HepG2 (cell line): ENCODE results near the gene ARFIP2. TPM values are rescaled to one million over a fixed set of nuclear protein-coding genes. Genes with fewer than 3 reads are reported as not detected.

Experiments used
- ATAC-seq: fragments of 200-7000 bp; cut with Tn5 transposase; 3 replicates; pipeline ENCODE4 v1.9.1; 2020; ENCODE audit warnings: mild to moderate bottlenecking, moderate library complexity
- BruUV-seq: library from RNA; stranded (reverse); fragments of 400-500 nt; replicated peaks from 2 replicates; lab custom pipeline; 2021; lab: Mats Ljungman, UMichigan
- CTCF ChIA-PET: fragments of 300-600 bp; formaldehyde crosslinking; extraction: SDS; loops from one replicate; lab custom pipeline; 2021; ENCODE audit warnings: low total read pairs, inconsistent platforms, low intra/inter-chr PET ratio; lab: Yijun Ruan, JAX
- POLR2A ChIA-PET: fragments of 350-600 bp; sonication (Branson Sonifier 250); formaldehyde crosslinking; loops from one replicate; lab custom pipeline; 2020; ENCODE audit warnings: antibody characterized with exemption, inconsistent platforms; lab: Yijun Ruan, JAX
- DNase-seq: peaks from one replicate; pipeline ENCODE4 v3.0.0-alpha.2; 2015; ENCODE audit warnings: low spot score
- FAIRE-seq: peaks from 3 replicates; lab custom pipeline; 2011; peaks lifted over from hg19 to GRCh38; lab: Jason Lieb, UNC
- H2AFZ ChIP-seq: one replicate; pipeline ENCODE4 v1.6.1; 2011; ENCODE audit warnings: low read length, inconsistent platforms
- H3K27ac ChIP-seq: fragments of 300-600 bp; 3 replicates; pipeline ENCODE4 v1.8.0; 2011; ENCODE audit warnings: mixed run types, mild to moderate bottlenecking, mixed read lengths, low read length, inconsistent platforms; ENCODE audit not compliant: insufficient read depth; ENCODE audit errors: extremely low read length
- H3K27me3 ChIP-seq, 2 experiments: fragments of 200-600 bp in 1 of 2; 2 replicates in 1 of 2; 3 replicates in 1 of 2; pipeline versions ENCODE4 v1.6.0 to v1.8.0; 2011; ENCODE audit warnings: low read length in 2 of 2, mild to moderate bottlenecking in 2 of 2, moderate library complexity in 2 of 2, inconsistent platforms in 1 of 2; ENCODE audit not compliant: insufficient read depth in 2 of 2, control insufficient read depth in 1 of 2
- H3K36me3 ChIP-seq, 2 experiments: fragments of 200-600 bp in 1 of 2; replicated peaks in 1 of 2; 2 replicates in 1 of 2; 3 replicates in 1 of 2; pipeline versions ENCODE4 v1.5.1 to v1.8.0; 2011; ENCODE audit warnings: low read length in 2 of 2, inconsistent platforms in 1 of 2; ENCODE audit not compliant: insufficient read depth in 2 of 2, control insufficient read depth in 1 of 2
- H3K4me1 ChIP-seq: 2 replicates; pipeline ENCODE4 v1.5.1; 2012; ENCODE audit warnings: low read length, inconsistent platforms; ENCODE audit not compliant: insufficient read depth
- H3K4me2 ChIP-seq: 2 replicates; pipeline ENCODE4 v1.6.0; 2011; ENCODE audit warnings: low read depth, low read length, inconsistent platforms
- H3K4me3 ChIP-seq, 3 experiments: fragments of 200-600 bp in 1 of 3; sonication (generic), shearing (Covaris generic) in 1 of 3; replicated peaks in 1 of 3; 2 replicates each; pipeline ENCODE4 v1.5.1; 2011 to 2016; ENCODE audit warnings: low read length in 3 of 3, inconsistent platforms in 2 of 3, low read depth in 2 of 3, mild to moderate bottlenecking in 2 of 3, control low read depth in 1 of 3, mixed read lengths in 1 of 3; ENCODE audit not compliant: insufficient read depth in 1 of 3
- H3K79me2 ChIP-seq: one replicate; pipeline ENCODE4 v1.6.1; 2011; ENCODE audit warnings: low read length, inconsistent platforms; ENCODE audit not compliant: insufficient read depth
- H3K9ac ChIP-seq: 2 replicates; pipeline ENCODE4 v1.6.0; 2011; ENCODE audit warnings: mild to moderate bottlenecking, low read depth, low read length, inconsistent platforms; ENCODE audit not compliant: insufficient read depth
- H3K9me3 ChIP-seq: 2 replicates; pipeline ENCODE4 v1.5.1; 2012; ENCODE audit warnings: mild to moderate bottlenecking, low read length
- H4K20me1 ChIP-seq: 2 replicates; pipeline ENCODE4 v1.6.0; 2011; ENCODE audit warnings: inconsistent platforms, mild to moderate bottlenecking, low read length, moderate library complexity; ENCODE audit not compliant: insufficient read depth
- CSRNP1 ChIP-seq: sonication (generic); formaldehyde crosslinking; IDR thresholded peaks from 2 replicates; pipeline ENCODE4 v1.8.1; 2023; ENCODE audit warnings: mild to moderate bottlenecking, missing genetic modification reagents
- FOXC1 ChIP-seq: sonication (generic); formaldehyde crosslinking; IDR thresholded peaks from 2 replicates; pipeline ENCODE4 v1.8.0; 2022; ENCODE audit warnings: mild to moderate bottlenecking, missing genetic modification reagents, borderline replicate concordance
- GATA4 ChIP-seq: sonication (generic); IDR thresholded peaks from 2 replicates; pipeline ENCODE4 v1.6.1; 2016; ENCODE audit warnings: antibody characterized with exemption, low read depth, borderline replicate concordance
- MAFF ChIP-seq: IDR thresholded peaks from 2 replicates; pipeline ENCODE4 v1.6.1; 2011; ENCODE audit warnings: low read depth, low read length, improper control_type of control experiment
- MAFK ChIP-seq, 2 experiments: IDR thresholded peaks in 1 of 2; conservative IDR thresholded peaks in 1 of 2; 2 replicates each; pipeline ENCODE4 v1.6.1; 2011; ENCODE audit warnings: improper control_type of control experiment in 2 of 2, low read length in 2 of 2
- RXRB ChIP-seq: IDR thresholded peaks from 2 replicates; pipeline ENCODE4 v1.6.1; 2016; ENCODE audit warnings: borderline replicate concordance, missing genetic modification reagents, missing compliant biosample characterization
- SP2 ChIP-seq: sonication (generic); formaldehyde crosslinking; IDR thresholded peaks from 2 replicates; pipeline ENCODE4 v1.5.1; 2020; ENCODE audit warnings: mild to moderate bottlenecking, missing genetic modification reagents
- TRIM24 ChIP-seq: sonication (generic); formaldehyde crosslinking; IDR thresholded peaks from 2 replicates; pipeline ENCODE4 v1.8.0; 2022; ENCODE audit warnings: mild to moderate bottlenecking, missing genetic modification reagents
- ZMAT3 ChIP-seq: sonication (generic); formaldehyde crosslinking; conservative IDR thresholded peaks from 2 replicates; pipeline ENCODE4 v1.7.0; 2021; ENCODE audit warnings: missing genetic modification reagents
- ZSCAN30 ChIP-seq: sonication (generic); formaldehyde crosslinking; IDR thresholded peaks from 2 replicates; pipeline ENCODE4 v1.5.0; 2020; ENCODE audit warnings: mild to moderate bottlenecking, missing genetic modification reagents
- WGBS: methylation state at CpG from one replicate; pipeline ENCODE4 v1.1.6; 2017; ENCODE audit warnings: low lambda C conversion rate; 5-methylcytosine and 5-hydroxymethylcytosine counted together
- in situ Hi-C: cut with HindIII; loops from 2 replicates; pipeline ENCODE4 v1.10.0; 2017; ENCODE audit warnings: low pct_unique_long_range_greater_than_20kb; ENCODE audit not compliant: extremely low pct_ligation_motif_present
- intact Hi-C: fragments of 100-400 bp; cut with micrococcal nuclease; formaldehyde crosslinking; loops from one replicate; pipeline ENCODE4 v1.10.0; 2022; ENCODE audit not compliant: unreplicated experiment
- polyA plus RNA-seq, 8 experiments: library from polyadenylated mRNA; depleted of rRNA in 3 of 8; stranded (reverse) in 7 of 8; unstranded in 1 of 8; fragments of >200 nt; fragmentation: Illumina TruSeq in 4 of 8; extraction: Trizol in 4 of 8; gene quantifications; 2 replicates each; pipeline versions ENCODE4 v1.2.1 to v1.2.3, GENCODE V29; 2011 to 2016; ENCODE audit warnings: low read depth in 4 of 8, missing spikeins in 1 of 8, mixed read lengths in 1 of 8; ENCODE audit not compliant: insufficient read depth in 1 of 8
- total RNA-seq, 5 experiments: library from RNA; depleted of rRNA; stranded (reverse); fragments of >200 nt; fragmentation: Illumina TruSeq; extraction: Trizol; gene quantifications; 2 replicates each; pipeline ENCODE4 v1.2.3, GENCODE V29; 2016; ENCODE audit warnings: low read depth in 1 of 5
- TF ChIP-seq, protein P1 (sequence below): sonication (generic); formaldehyde crosslinking; IDR thresholded peaks from 2 replicates; pipeline ENCODE4 v1.8.0; 2022; ENCODE audit warnings: low read depth, missing genetic modification reagents

The ARFIP2 gene
- total and polyA plus RNA-seq, 2 of the 13 experiments (the other 11 are each of a cell fraction or from before 2014, with no cell fraction given), result 56.6 to 60.2 TPM

GRCh38 chr11:6453152-6453551 is 28.0 kb downstream of the ARFIP2 start:
- Histone ChIP-seq H3K4me1 (no peaks in the 10 kb centered on the region), H3K4me3 (no peak overlapping the region), H3K9ac (no peak overlapping the region), H3K4me2 (no peak overlapping the region), H3K36me3 (peaks cover 6 to 7% of the 10 kb centered on the region in 2 experiments; a peak in 3 of 5 replicates), H3K9me3 (no peaks in the 10 kb centered on the region), H3K27me3 (no peaks in the 10 kb centered on the region), H4K20me1 (no peaks in the 10 kb centered on the region), H3K27ac (no peak overlapping the region), H3K79me2 (no peaks in the 10 kb centered on the region), H2AFZ (no peak overlapping the region)
- in situ Hi-C loops, result no loop called here
- WGBS, result 97% methylated on average over 2 of the region's 2 CpGs
- FAIRE-seq (no peak), DNase-seq (no peak), ATAC-seq (no peak)
- TF ChIP-seq RXRB (CRISPR knock-in tag) (no peak), ZSCAN30 (no peak), GATA4 (no peak), ZMAT3 (CRISPR knock-in tag) (no peak), MAFF (peak; percentile 64), CSRNP1 (CRISPR knock-in tag) (no peak), FOXC1 (CRISPR knock-in tag) (no peak), MAFK (conservative IDR thresholded peaks at IDR 0.05 in 1 of 2, IDR thresholded peaks at IDR 0.05 in 1 of 2; ENCODE audit: low read length in 2 of 2) (peak; percentile 71 to 77), SP2 (CRISPR knock-in tag) (no peak), TRIM24 (no peak)
- TF ChIP-seq, protein P1, sequence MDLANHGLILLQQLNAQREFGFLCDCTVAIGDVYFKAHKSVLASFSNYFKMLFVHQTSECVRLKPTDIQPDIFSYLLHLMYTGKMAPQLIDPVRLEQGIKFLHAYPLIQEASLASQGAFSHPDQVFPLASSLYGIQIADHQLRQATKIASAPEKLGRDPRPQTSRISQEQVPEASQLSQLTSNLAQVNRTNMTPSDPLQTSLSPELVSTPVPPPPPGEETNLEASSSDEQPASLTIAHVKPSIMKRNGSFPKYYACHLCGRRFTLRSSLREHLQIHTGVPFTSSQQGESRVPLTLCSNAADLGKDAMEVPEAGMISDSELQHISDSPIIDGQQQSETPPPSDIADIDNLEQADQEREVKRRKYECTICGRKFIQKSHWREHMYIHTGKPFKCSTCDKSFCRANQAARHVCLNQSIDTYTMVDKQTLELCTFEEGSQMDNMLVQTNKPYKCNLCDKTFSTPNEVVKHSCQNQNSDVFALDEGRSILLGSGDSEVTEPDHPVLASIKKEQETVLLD (CRISPR knock-in tag), result no peak
- no TSS peak for BruUV-seq
- CTCF ChIA-PET, result no interaction called here
- POLR2A ChIA-PET, result no interaction called here
- intact Hi-C loops, result no loop called here
